Measurements from ENCODE around the gene CGB7.
A peak's percentile ranks its signal among the peaks of the same experiment; 100 is the strongest.

Gene CGB7

DNA sequence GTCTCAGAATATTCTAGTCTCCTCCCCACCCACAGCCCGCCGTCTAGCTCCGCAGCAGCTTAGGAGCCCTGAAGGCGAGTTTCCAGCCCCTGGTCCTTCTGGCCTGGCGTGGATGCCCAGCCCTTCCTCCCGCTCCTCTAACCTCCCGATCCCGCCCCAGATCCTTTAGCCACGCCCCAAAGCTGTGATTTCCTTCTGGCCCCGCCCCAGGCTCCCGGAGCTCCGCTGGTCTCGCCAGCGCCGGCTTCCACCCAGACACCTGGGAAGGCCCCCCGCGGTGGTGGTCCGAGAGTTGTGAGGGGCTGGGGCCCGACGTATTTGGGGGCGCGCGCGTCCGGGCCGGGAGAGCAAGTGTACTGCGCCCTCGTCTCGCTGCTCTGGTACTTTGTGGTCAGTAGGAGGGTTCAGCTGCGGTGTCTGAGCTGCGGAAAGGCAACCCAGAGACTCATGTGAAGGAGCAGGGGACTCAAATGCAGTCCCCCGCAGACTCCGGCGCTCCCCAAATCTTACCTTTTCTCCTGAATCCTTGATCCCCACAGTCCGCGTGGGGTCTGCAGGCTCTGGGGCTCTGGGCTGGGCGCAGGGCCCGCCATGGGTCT is at the start of gene CGB7:
Gene CGB7, minus strand, starts transcription at position 114 of the 599 bp plus-strand sequence. CDS start 2,374 bp downstream, outside the sequence.
- DNase-seq = peak; percentile 58

DNA sequence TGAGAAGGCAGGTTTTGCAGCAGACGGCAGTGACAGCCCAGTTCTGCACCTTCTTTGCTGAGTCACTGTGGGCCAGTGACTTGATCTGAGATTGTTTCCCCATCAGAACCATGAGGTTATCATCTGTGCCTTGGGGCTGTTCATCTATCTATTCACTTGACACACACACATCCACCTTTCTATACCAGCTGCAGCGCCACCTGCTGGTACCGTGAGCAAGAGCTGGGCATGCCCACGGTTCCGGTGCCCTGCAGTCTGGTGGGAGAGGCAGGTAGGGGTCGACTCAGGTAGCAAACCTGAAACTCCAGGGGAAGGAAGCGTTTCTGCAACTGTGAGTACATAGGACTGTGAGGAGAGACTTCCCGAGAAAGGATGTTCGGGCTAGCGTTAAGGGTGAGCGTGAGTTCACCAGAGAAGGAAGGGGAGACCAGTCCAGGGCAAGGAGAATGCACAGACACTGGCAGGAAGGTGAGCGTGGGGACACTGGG is 49.1 kb upstream of the CGB7 start:
- DNase-seq = peak; percentile 59

DNA sequence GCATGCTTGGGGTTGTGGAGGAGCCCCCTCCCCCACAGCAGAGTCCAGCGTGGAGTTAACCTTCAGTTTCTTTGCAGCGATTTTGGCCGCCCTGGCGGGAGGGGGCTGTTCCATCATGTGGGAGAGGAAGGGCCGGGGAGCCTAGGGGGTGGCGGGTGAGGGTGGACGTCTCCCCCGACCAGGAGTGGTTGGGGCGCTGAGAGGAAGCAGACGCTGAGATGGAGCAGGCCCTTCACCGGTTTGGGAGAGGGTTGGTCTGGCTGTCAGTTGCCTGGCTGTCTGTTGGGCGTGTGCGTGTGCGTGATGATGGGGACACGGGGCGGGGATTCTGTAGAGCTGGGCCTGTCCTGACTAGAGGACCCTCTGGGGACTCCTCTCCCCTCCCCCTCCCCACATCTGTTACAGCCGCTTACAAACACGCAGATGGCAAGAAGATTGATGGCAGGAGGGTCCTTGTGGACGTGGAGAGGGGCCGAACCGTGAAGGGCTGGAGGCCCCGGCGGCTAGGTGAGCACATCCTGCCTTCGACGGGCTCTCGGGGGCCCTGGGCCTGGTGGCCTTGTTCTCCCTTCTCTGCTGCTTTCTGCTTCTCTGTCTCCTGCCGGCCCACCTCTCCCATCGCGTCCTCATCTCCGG is 46.8 kb upstream of the CGB7 start:
- DNase-seq = no peak

DNA sequence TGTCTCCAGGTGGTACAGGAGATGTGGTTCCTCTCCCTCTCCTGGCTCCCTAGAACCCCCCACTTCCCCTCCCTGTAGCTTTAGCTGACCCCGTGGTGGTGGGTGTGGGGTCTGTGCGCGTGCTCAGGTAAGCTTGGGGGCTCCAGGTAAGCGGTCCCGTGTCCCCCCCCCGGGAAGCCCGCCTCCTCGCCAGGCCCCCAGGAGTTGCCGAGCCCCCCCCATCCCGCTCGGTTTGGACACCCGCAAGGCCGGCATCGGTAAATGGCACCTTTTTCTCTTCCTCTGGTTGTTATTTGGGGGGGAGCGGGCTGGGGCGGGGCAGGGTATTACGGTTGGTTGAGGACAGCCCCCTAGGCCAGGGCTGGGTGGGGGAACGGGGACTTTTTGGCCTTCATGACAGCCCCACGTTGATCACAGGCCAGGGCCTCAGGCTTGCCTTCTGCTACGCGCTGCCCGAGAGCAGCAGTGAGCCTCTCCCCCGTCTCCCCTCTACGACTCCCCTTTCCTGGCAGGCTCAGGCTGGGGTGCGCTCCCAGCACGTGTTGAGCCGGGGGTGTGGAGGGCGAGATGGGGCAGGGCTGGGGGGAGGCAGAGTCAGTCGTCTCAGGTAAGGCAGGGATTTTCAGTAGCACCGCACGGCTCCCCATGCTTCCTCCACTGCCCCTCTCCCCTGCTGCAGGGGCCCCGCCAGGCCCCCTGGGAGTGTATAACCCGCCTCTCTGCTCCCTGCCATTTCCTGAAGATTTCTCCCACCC is 46.0 kb upstream of the CGB7 start:
- no peak for DNase-seq

DNA sequence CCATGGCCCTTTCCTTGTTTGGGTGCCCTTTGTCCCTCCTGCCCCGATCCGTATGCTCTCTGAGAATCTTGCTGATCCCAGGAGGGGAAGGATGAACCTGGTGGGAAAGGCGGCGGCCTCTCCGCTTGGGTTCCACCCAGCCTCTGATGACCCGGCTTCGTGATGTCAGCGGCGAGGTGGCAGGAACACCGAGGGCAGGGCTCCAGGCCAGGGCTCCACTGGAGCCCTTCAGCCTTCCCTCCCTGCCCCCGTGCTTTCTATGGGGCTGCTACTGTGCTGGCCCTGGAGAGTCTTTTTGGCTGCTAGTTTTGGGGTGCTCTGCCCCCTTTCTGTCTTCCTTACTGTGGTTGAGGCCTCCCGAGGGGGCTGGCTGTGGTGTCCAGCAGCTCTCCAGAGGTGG is 44.8 kb upstream of the CGB7 start:
- no peak for DNase-seq

DNA sequence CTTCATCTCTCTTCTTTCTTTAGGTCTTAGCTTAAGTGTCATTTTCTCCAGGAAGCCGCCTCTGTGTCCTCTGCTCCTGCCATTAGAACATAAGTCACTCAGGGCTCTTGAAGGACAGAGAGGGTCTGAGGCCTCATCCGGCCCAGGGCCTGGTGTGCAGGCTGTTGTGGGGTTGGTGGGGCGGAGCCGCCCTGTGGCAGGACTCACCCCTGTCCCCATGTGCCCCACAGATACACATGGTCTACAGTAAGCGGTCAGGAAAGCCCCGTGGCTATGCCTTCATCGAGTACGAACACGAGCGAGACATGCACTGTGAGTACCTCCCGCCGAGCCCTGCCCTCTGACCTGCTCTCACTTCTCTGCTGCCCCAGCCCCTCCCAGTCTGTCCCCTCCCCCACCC is 43.6 kb upstream of the CGB7 start:
- no peak for DNase-seq

DNA sequence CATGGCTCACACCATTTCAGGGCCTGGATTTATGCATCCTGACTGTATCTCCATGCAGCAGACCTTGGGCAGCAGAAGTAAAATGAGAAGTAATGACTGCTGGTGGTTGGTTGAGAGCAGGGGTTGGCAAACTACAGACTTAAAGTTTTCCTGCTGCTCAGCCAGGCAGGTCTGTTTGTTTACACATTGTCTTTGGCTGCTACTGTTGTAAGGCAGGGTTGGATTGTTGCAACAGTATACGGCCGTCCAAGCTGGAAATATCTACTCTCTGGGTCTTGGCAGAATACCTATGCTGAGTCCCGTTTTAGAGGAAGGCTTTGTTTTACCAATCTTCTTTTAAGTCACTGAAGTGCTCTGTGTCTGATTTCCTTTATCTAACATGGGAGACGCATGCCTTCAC is 41.2 kb upstream of the CGB7 start:
- DNase-seq = no peak

DNA sequence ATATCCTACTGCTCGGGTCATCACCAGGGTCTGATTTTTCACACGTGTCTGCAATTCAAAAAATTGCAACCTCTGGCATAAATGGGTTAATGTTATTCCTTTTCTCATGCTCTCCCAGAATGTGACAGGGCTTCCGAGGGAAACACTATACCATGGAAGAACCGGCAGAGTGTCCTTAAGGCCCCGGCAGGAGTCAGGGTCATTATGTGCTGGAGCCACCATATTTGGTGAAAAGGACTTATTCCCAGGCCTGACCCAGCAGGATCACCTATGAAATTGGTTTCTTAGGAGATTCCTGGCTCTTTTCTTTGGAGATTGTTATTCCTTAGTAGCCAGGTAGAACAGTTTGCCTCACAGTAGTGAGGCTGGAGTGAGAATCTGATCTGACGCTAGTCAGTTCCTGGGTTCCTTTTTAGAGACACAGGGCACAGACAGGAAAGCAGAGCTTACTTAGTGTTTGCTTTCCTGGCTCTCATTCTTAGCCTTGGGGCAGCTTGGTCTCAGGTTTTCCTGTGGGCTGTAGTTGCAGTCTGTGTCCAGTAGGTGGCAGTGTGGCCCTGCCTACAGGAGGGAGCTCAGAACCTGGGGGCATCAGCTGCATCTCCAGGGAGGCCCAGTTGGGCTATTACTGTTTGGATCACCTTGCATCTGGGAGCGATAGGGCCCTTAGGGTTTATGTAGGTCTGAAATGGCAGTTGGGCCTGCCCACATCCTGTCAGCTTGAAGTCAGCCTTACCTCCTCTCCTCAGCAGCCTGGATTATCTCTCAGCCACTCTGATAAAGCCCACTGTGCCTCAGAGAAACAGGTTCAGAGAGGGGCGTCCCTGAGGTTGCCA is 40.1 kb upstream of the CGB7 start:
- DNase-seq = peak; percentile 86

DNA sequence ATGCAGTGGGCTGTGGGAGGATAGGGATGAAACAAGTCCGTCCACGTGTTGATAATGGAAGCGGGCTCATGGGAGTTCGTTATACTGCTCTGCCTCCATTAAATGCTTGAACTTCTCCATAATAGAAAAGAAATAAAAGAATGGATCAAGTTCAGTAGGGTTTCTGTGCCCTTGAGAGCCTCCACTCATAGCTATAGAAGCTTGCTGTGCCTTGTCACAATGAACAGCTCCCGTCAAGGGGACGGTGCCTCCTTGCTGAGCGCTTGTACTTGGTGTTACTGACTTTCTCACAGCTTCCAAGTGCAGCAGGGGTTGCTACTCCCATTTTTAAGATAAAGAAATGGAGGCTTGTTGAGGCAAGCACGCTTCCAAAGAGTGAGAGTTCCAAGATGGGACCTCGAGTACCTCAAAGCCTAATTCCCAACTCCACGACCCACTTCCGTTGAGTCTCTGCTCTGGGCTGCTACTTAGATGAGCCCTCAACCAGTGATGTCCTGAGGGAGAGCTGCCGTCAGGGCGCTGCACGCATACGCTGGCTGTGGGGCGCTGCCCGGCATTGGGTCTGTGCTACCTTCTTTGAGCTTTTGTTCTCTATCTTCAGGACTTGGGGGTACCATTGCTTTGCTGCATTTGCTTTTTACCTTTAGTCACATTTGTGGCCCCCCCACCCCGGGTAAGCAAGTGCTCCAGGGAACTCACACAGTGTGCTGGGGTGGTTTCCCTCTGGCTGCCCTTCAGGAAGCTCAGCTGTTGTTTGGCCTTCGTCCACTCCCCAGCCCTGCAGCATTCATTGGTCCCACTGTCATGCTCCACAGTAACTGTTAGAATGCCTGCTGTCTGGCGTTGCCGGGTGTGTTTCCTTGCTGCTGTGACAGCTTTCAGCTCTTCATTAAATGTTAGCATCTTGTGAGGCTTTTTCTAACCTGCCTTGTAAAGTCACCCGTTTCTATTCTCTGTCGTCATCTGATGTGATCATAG is 37.2 kb upstream of the CGB7 start:
- DNase-seq = no peak

DNA sequence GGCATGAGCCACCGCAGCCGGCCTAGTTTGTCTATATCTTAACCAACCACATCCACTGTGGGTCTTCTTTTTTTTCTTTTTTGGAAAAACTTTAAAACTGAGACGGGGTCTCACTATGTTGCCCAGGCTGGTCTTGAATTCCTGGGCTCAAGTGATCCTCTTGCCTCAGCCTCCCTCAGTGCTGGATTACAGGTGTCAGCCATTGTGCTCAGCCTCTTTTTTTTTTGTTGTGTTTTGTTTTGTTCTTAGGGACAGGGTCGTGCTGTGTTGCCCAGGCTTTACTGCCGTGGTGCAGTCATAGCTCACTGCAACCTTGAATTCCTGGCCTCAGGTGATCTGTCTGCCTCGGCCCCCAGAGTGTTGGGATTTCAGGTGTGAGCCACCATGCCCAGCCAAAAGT is 35.1 kb upstream of the CGB7 start:
- DNase-seq = no peak

DNA sequence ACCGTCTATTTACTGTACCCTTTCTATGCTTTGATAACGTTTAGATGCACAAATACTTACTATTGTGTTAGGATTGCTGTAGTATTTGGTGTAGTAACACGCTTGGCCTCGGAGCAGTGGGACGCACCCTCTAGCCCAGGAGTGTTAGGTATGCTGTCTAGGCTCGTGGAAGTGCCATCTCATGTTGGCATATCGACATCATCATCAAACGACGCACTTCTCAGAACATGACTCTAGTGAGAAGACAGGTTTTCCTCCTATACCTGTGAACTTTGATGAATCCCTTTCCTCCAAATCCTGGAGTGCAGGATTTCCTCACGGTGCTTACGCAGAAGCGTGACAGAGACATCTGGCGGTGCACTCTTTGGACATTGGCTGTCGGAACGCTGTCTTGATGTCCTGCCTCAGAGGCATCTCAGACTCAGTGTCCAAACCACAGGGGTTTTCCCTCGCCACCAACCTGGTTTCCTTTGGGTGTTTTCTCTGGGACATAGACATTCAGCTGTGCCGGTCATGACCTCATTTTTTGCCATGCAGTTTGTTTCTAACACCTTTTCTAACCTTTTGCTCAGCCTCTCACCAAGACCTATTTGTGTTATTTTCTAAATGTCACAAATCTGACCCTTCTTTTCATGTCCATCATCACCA is 34.0 kb upstream of the CGB7 start:
- no peak for DNase-seq

DNA sequence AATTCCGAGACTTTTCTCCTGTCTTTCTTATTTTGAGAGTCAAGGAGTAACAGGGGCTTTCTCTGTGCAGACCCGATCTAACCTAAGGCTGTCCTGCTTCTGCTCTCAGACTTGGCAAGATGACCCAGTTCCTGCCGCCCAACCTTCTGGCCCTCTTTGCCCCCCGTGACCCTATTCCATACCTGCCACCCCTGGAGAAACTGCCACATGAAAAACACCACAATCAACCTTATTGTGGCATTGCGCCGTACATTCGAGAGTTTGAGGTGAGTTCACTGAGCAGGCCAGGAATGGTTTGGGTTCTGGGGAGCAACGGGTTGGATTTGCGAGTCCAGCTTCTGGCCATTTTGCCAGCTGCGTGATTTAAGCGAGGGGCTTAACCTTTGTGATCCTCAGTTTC is 28.7 kb upstream of the CGB7 start:
- no peak for DNase-seq

DNA sequence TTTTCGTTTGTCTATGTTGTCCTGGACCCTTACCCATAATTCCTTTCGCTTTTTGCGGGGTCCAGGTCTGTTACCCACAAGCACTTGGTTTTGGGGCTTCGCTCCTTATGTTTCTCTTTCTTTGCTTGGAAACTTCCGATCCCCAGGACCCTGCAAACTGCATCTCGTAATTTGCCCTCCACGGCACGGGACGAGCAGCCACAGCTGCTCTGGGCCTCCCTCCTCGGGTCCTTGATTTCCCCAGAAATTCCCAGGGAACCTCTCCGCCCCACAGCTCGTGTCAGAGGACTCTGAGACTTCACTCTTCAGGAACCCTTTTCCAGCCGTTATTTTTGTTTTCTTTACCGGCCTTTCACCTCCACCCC is 28.3 kb upstream of the CGB7 start:
- no peak for DNase-seq

DNA sequence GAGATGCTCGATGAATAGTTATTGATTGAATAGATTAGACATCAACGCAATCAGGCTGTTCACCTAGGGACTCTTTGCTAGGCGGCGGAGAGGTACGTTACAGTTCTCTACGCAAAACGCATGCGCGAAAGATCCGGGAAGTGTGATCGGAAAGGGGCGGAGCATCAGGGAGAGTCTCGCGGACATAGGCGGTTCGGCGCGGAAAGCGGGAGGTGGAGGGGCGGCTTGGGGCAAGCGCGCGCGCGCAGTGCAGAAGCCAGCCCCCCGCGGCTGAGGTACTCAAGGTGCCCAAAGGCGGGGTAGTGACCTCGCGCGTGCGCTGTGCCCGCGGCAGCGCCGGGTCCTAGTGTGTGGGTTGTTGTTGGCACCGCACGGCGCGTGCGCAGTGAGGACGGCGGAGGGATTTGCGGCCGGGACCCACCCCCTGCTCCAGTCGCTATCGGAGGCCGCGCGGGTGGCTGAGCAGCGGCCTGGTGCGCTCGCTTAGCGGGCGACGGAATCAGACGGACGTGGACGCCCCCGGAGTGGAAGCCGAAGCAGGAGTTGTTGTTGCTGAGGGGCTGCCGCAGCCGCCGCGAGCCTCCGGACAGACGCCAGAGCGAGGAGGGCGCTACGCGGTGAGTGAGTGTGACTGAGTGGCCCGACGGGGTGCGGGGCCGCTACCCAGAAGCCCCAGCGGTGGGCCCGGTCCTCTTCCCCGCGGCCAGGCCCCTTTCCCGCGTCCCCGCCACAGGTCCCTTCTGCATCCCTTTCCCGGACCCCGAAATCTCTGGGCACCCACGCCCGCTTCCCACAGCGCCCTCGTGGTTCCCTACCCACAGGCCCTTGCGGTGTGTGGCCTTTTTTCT is 27.7 kb upstream of the CGB7 start, which contains the start of gene SNRNP70:
Gene SNRNP70, plus strand, starts transcription at position 432 of the 848 bp plus-strand sequence. CDS start 964 bp downstream, outside the sequence.
- DNase-seq = peak; percentile 100

DNA sequence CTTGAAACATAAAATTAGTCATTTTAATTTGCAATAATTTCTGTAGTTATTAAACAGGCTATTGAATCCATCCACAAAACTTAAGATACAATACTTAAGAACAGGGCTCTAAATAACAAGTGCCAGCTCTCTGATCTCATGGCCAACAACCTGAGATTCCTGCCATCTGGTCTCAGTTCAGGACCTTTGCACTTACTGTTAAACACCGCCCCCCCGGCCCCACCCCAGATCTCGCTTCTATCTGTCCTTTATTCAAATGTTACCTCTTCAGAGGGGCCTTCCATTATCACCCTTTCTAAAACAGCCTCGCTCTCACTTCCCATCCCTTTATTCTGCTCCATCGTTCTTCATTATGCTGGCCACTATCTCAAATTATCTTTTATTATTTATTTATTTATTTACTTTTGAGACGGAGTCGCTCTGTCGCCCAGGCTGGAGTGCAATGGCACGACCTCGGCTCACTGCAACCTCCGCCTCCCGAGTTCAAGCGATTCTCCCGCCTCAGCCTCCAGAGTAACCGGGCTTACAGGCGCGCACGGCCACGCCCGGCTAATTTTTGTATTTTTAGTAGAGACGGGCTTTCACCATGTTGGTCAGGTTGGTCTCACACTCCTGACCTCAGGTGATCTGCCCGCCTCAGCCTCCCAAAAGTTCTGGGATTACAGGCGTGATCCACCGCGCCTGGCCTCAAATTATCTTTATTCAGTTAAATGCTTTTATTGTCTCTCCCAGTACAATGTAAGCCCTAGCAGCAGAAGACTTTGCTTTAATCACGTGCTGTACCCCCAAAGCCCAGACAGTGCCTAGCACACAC is 26.9 kb upstream of the CGB7 start:
- peak; percentile 53 for DNase-seq

DNA sequence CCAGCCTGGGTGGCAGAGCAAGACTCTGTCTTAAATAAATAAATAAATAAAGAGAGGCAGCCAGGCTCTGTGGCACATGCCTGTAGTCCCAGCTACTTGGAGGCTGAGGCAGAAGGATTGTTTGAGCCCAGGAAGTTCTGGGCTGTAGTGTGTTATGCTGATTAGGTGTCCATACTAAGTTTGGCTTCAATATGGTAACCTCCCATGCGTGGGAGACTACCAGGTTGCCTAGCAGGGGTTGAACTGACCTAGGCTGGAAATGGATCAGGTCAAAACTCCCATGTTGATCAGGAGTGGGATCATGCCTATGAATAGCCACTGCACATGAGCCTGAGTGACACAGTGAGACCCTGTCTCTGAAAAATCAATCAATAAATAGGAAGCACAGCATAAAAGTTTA is 23.7 kb upstream of the CGB7 start:
- no peak for DNase-seq

DNA sequence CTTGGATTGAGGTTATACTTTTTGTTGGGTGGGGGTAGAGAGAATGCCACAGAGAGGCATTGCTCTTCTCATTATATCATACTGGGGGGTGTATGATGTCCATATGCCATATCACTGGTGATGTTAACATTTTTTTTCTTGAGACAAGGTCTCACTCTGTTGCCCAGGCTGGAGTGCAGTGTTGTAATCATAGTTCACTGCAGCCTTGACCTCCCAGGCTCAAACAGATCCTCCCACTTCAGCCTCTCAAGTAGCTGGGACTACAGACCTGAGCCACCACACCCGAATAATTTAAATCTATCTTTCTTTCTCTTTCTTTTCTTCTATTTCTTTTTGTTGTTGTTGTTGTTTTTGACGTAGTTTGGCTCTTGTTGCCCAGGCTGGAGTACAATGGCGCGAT is 22.8 kb upstream of the CGB7 start:
- DNase-seq = no peak

DNA sequence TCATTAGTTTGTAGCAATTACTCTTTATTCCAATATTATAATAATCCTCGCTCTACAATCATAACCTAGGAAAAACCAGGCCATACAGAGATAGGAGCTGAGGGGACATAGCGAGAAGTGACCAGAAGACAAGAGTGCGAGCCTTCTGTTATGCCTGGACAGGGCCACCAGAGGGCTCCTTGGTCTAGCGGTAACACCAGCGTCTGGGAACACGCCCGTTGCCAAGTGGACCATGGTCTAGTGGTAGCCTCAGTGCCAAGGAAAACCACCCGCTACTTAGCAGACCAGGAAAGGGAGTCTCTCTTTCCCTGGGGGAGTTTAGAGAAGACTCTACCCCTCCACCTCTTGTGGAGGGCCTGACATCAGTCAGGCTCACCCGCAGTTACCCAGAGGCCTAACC is 17.3 kb upstream of the CGB7 start:
- peak; percentile 68 for DNase-seq
